Cardiac muscle cell (in vitro differentiated cells and primary cell): Measurements from ENCODE around the gene IDNK. TPM values are rescaled to one million over a fixed set of nuclear protein-coding genes. Genes with fewer than 3 reads are reported as not detected.
"Not testable (repeated sequence)": the region's sequence is repeated elsewhere in the genome, so short reads cannot be mapped to it uniquely, and the experiment has no call there.

Experiments
- DNase-seq, 2 donors: peaks; one replicate each; pipeline versions ENCODE4 v3.0.0 to v3.0.0-alpha.2; 2010 to 2017; ENCODE audit warnings: low read depth in 1 of 2, low spot score in 1 of 2
- H3K27ac ChIP-seq: fragments of 200-600 bp; sonication (generic); 2 replicates; pipeline ENCODE4 v1.5.1; 2016
- H3K27me3 ChIP-seq: fragments of 200-600 bp; sonication (generic); 2 replicates; pipeline ENCODE4 v1.6.0; 2016; ENCODE audit warnings: control low read depth
- H3K36me3 ChIP-seq: fragments of 200-600 bp; sonication (generic); 2 replicates; pipeline ENCODE4 v1.5.1; 2016; ENCODE audit warnings: control low read depth
- H3K4me1 ChIP-seq: fragments of 200-600 bp; sonication (generic); 2 replicates; pipeline ENCODE4 v1.8.1; 2017; ENCODE audit warnings: low read depth, mild to moderate bottlenecking, mixed run types
- H3K4me3 ChIP-seq: fragments of 200-600 bp; sonication (generic); 2 replicates; pipeline ENCODE4 v1.5.1; 2016; ENCODE audit warnings: mild to moderate bottlenecking
- H3K9me3 ChIP-seq: fragments of 200-600 bp; sonication (generic); 2 replicates; pipeline ENCODE4 v1.5.1; 2017; ENCODE audit warnings: low read depth, mild to moderate bottlenecking, control low read depth
- CTCF ChIP-seq: IDR thresholded peaks from 2 replicates; pipeline ENCODE4 v1.5.1; 2012; ENCODE audit warnings: low read depth, mild to moderate bottlenecking, low read length
- polyA plus RNA-seq: library from polyadenylated mRNA; unstranded; fragments of >200 nt; fragmentation: Nextera tagmentation; extraction: Ambion mirVana; gene quantifications from 2 replicates; pipeline ENCODE4 v1.2.1, GENCODE V29; 2016
- total RNA-seq: library from RNA; depleted of rRNA; stranded (reverse); fragments of >200 nt; gene quantifications from 2 replicates; pipeline ENCODE4 v1.2.3, GENCODE V29; 2016

The IDNK gene
- total and polyA plus RNA-seq, 2 experiments from 2014 or later, result 6.0 to 6.4 TPM

GRCh38 chr9:83588256-83588655 lies 34.7 kb upstream of the IDNK start:
- Histone ChIP-seq H3K4me3 (no peak overlapping the region), H3K36me3 (no peaks in the 10 kb centered on the region), H3K27ac (no peak overlapping the region), H3K27me3 (no peaks in the 10 kb centered on the region), H3K4me1 (no peaks in the 10 kb centered on the region), H3K9me3 (no peaks in the 10 kb centered on the region)
- no peak for TF ChIP-seq CTCF
- DNase-seq, result peak in 1 of 2 donors; percentile 31

DNA sequence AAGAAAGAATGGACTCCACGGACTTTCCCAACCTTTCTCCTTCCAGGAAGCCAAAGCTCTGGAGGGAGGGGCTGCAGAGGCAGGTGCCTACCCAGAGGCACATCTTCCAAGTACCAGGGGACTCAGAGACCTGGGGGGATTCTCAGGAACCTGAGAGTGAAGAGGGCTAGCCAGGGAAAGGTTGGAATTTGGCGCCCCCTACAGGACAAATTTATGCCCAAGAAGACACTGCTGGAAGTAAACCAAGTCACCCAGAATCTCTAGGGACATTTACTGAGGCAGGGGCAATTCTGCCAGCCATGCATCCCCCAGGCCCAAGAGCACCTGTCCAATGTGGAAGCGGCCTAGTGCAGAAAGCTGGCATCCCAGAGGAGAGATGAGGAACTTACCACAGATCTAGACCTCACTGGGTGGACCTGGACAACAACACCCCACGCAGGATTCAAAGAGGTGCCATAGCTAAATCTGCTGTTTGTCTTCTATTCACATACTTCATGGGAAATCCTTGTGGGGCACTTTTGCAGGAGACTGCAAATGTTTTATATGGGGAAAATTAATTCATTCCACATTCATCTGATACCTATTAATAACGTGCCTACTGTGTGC lies 25.9 kb upstream of the IDNK start:
- H3K27me3 ChIP-seq, result no peaks in the 10 kb centered on the region
- DNase-seq, result peak; percentile 56 to 61
- H3K4me3 ChIP-seq, result no peak overlapping the region
- H3K27ac ChIP-seq, result no peak overlapping the region
- no peaks in the 10 kb centered on the region for H3K36me3 ChIP-seq
- no peaks in the 10 kb centered on the region for H3K4me1 ChIP-seq
- H3K9me3 ChIP-seq, result no peaks in the 10 kb centered on the region
- peak; percentile 81 for TF ChIP-seq CTCF

DNA sequence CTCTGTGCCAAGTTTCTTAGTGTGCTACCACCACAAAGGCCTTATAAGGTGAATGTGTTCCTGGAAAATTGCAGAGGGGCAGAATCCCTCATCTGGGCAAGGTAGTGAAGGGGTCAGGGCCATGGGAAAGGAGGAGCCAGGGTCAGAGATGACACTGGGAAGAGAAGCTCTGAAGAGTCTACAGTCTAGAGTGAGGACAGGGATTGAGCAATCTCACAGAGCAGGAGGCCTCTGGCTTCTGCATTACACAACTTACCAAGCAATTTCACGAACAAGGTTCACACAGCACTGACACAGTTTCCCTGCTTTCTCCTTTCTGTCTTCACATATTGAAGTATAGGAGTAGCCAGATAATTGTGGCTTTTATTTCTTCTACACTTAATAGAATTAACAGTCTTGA lies 24.5 kb upstream of the IDNK start:
- no peak overlapping the region for H3K27ac ChIP-seq
- no peaks in the 10 kb centered on the region for H3K9me3 ChIP-seq
- H3K27me3 ChIP-seq, result no peaks in the 10 kb centered on the region
- H3K4me1 ChIP-seq, result no peaks in the 10 kb centered on the region
- DNase-seq, result peak in 1 of 2 donors; percentile 79
- TF ChIP-seq CTCF, result no peak
- no peak overlapping the region for H3K4me3 ChIP-seq
- no peaks in the 10 kb centered on the region for H3K36me3 ChIP-seq

GRCh38 chr9:83599071-83599470 lies 23.9 kb upstream of the IDNK start:
- Histone ChIP-seq H3K36me3 (no peaks in the 10 kb centered on the region), H3K27me3 (no peaks in the 10 kb centered on the region), H3K27ac (no peak overlapping the region), H3K9me3 (no peaks in the 10 kb centered on the region), H3K4me1 (no peaks in the 10 kb centered on the region), H3K4me3 (no peak overlapping the region)
- DNase-seq, result no peak
- TF ChIP-seq CTCF, result no peak

- H3K27me3 ChIP-seq, result no peaks in the 10 kb centered on the region
- no peaks in the 10 kb centered on the region for H3K4me1 ChIP-seq
- no peaks in the 10 kb centered on the region for H3K9me3 ChIP-seq
- no peak for DNase-seq
- H3K27ac ChIP-seq, result no peak overlapping the region
- no peaks in the 10 kb centered on the region for H3K36me3 ChIP-seq
- no peak overlapping the region for H3K4me3 ChIP-seq
- TF ChIP-seq CTCF, result no peak
Measured at GRCh38 chr9:83601463-83601862, 21.5 kb upstream of the IDNK start.

DNA sequence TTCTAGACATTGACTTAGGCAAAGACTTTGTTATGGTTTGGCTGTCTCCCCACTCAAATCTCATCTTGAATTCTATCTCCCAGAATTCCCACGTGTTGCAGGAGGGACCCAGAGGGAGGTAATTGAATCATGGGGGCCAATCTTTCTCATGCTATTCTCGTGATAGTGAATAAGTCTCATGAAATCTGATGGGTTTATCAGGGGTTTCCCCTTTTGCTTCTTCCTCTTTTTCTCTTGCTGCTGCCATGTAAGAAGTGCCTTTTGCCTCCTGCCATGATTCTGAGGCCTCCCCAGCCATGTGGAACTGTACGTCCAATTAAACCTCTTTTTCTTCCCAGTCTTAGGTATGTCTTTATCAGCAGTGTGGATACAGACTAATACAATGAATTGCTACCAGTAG lies 15.3 kb upstream of the IDNK start:
- DNase-seq, H3K4me3 ChIP-seq, H3K27me3 ChIP-seq, H3K27ac ChIP-seq, H3K36me3 ChIP-seq, H3K9me3 ChIP-seq, H3K4me1 ChIP-seq: not testable (repeated sequence)

- H3K27me3 ChIP-seq, H3K36me3 ChIP-seq, H3K4me1 ChIP-seq, H3K9me3 ChIP-seq, H3K4me3 ChIP-seq, H3K27ac ChIP-seq, DNase-seq: not testable (repeated sequence)
Measured at GRCh38 chr9:83613298-83613697, 9.6 kb upstream of the IDNK start.
